Measurements from ENCODE around the gene MATN4.

MATN4 gene

DNA sequence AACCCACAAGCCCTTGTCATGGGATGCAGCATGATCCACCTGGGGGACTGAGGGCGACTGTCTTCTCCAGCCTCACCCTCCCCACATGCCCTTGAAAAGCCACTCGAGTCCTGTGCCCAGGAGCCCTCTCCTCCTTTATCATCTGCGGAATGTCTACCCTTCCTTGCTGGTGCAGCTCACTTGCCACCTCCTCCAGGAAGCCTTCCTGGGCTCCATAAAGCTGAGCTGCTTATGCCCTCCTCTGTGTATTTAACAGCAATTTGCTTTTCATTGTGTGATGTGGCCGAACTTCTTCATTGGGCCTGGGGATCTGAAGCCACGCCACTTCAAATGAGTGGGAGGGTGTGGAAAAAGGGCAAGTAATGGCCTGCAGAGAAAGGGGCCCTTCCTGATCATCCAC, 19.2 kb downstream of the MATN4 start:
- no peaks in the 10 kb centered on the region for H3K27me3 ChIP-seq (replicated peaks)
- H3K36me3 ChIP-seq (replicated peaks) = no peaks in the 10 kb centered on the region
- no peak overlapping the region for H3K4me3 ChIP-seq (ENCODE audit: low read depth, low read length)
- in situ Hi-C loops (cut with HindIII; ENCODE audit: low pct_ligation_motif_present, low sequenced_read_pairs) = no loop called here
- TF ChIP-seq, protein P1, sequence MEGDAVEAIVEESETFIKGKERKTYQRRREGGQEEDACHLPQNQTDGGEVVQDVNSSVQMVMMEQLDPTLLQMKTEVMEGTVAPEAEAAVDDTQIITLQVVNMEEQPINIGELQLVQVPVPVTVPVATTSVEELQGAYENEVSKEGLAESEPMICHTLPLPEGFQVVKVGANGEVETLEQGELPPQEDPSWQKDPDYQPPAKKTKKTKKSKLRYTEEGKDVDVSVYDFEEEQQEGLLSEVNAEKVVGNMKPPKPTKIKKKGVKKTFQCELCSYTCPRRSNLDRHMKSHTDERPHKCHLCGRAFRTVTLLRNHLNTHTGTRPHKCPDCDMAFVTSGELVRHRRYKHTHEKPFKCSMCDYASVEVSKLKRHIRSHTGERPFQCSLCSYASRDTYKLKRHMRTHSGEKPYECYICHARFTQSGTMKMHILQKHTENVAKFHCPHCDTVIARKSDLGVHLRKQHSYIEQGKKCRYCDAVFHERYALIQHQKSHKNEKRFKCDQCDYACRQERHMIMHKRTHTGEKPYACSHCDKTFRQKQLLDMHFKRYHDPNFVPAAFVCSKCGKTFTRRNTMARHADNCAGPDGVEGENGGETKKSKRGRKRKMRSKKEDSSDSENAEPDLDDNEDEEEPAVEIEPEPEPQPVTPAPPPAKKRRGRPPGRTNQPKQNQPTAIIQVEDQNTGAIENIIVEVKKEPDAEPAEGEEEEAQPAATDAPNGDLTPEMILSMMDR (IDR thresholded peaks at IDR 0.05; ENCODE audit: low read depth, low read length, missing control alignments) = no peak
- no peak overlapping the region for H3K27ac ChIP-seq
- DNase-seq = no peak

DNA sequence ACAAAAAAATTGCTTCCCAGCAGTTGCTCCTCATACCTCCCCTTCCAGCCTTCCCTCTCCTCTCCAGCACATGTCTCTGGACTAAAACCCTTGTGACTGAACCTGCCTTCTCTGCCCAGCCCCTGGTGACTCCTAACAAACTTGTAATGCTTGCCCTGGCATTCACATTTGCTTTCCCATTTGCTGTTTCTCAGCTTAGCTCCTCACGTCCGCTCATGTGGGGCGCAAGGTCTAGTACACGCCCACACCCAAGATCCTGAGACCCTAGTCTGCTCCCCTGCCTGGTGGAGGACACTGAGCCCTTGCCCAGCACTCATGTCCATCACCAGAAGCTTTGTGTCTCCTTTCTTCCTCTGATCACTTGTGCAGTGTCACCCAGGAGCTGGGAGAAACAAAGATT, 19.7 kb downstream of the MATN4 start:
- in situ Hi-C loops (cut with HindIII; ENCODE audit: low pct_ligation_motif_present, low sequenced_read_pairs) = no loop called here
- Histone ChIP-seq H3K27ac (no peak overlapping the region), H3K4me3 (ENCODE audit: low read depth, low read length) (no peak overlapping the region), H3K27me3 (replicated peaks) (no peaks in the 10 kb centered on the region), H3K36me3 (replicated peaks) (no peaks in the 10 kb centered on the region)
- TF ChIP-seq, protein P1 (IDR thresholded peaks at IDR 0.05; ENCODE audit: low read depth, low read length, missing control alignments) = no peak
- DNase-seq = no peak

DNA sequence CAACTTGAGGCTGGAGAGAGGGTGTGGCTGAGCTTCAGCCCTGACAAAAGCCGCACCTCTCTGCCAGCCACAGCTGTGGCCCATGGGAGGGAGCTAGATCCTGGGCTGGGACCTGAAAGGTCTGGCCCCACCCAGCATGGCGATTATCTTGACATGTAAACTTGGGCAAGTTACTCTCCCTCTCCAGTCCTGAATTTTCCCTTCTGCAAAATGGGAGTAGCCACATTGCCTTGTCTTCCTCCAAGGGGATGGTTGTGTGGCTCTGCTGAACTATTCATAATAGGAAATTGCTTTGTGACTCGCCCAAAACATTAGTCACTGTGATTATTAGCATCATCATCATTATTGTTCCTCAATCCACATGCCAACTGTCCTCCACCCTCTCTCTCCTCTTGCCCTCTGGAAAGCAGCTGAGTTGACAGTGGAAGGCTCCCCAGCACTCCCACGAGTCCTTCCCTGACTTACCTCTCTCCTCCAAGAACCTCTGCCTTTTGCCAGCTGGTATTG, 24.5 kb downstream of the MATN4 start:
- Histone ChIP-seq H3K27ac (no peak overlapping the region), H3K4me3 (ENCODE audit: low read depth, low read length) (no peak overlapping the region), H3K27me3 (replicated peaks) (no peaks in the 10 kb centered on the region), H3K36me3 (replicated peaks) (no peaks in the 10 kb centered on the region)
- TF ChIP-seq, protein P1 (IDR thresholded peaks at IDR 0.05; ENCODE audit: low read depth, low read length, missing control alignments) = no peak
- DNase-seq = no peak
- in situ Hi-C loops (cut with HindIII; ENCODE audit: low pct_ligation_motif_present, low sequenced_read_pairs) = no loop called here

DNA sequence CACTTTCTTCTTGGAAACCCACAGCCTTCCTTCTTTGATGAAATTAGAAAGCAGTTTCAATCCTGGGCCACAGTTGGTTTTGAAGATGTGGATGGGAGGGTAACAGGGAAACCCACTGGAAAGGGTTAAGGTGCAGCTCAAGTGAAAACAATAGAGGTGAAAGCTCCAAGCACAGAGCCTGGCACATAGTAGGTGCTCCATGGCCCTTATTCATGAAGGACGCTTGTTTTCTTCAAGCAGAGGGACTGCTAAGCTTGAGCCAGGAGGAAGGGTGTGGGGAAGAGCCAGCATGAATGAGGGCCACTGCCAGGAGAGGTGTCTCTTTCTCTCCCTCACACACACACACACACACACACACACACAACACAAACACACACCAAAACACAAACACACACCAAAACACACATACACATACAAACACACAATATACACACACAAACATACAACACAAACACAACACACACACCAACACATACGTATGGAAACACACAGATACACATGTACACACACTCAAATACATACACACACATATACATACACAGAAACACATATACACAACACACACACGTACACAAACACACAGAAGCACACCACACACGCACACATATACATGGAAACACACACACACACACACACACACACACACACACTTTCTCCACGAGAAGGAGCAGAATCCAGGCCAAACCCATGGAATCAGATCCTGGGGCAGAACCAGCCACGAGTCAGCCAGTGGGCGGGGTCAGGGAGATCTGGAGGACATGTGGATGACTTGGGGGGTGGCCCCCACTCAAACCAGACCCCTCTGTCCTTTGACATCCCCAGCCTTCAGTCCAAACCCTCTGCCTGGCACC, 25.2 kb downstream of the MATN4 start:
- H3K27me3 ChIP-seq (replicated peaks) = no peaks in the 10 kb centered on the region
- no peaks in the 10 kb centered on the region for H3K36me3 ChIP-seq (replicated peaks)
- TF ChIP-seq, protein P1 (IDR thresholded peaks at IDR 0.05; ENCODE audit: low read depth, low read length, missing control alignments) = no peak
- DNase-seq = no peak
- H3K4me3 ChIP-seq (ENCODE audit: low read depth, low read length) = no peak overlapping the region
- in situ Hi-C loops (cut with HindIII; ENCODE audit: low pct_ligation_motif_present, low sequenced_read_pairs) = no loop called here
- H3K27ac ChIP-seq = no peak overlapping the region

DNA sequence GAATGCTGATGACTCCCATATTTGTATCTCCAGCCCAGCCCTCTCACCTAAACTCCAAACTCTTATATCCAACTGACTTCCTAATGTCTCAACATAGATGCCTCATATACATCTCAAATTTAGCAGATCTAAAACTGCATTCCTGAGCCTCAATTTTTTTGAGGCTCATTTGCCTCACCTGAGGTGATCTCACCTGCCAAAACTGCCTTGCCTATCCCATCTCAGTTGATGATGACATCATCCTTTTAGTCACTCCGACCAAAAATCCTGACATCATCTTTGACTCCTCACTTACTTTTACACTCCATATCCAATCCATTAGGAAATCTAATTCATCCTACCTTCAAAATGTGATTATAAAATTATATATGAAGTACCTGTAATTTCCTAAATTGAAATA, 28.1 kb downstream of the MATN4 start:
- H3K27me3 ChIP-seq (replicated peaks) = no peaks in the 10 kb centered on the region
- DNase-seq = no peak
- TF ChIP-seq, protein P1 (IDR thresholded peaks at IDR 0.05; ENCODE audit: low read depth, low read length, missing control alignments) = no peak
- H3K36me3 ChIP-seq (replicated peaks) = no peaks in the 10 kb centered on the region
- in situ Hi-C loops (cut with HindIII; ENCODE audit: low pct_ligation_motif_present, low sequenced_read_pairs) = no loop called here
- no peak overlapping the region for H3K4me3 ChIP-seq (ENCODE audit: low read depth, low read length)
- no peak overlapping the region for H3K27ac ChIP-seq

Data from brain microvascular endothelial cell (primary cell).